GM21423 (cell line): ENCODE results near the gene CACNG4.
A peak's percentile ranks its signal among the peaks of the same experiment; 100 is the strongest.

Experiments used
- ATAC-seq: cut with Tn5 transposase; IDR thresholded peaks from one replicate; pipeline ENCODE4 v1.9.1; 2021; ENCODE audit warnings: mild to moderate bottlenecking, moderate library complexity; ENCODE audit not compliant: unreplicated experiment

CACNG4 gene

DNA sequence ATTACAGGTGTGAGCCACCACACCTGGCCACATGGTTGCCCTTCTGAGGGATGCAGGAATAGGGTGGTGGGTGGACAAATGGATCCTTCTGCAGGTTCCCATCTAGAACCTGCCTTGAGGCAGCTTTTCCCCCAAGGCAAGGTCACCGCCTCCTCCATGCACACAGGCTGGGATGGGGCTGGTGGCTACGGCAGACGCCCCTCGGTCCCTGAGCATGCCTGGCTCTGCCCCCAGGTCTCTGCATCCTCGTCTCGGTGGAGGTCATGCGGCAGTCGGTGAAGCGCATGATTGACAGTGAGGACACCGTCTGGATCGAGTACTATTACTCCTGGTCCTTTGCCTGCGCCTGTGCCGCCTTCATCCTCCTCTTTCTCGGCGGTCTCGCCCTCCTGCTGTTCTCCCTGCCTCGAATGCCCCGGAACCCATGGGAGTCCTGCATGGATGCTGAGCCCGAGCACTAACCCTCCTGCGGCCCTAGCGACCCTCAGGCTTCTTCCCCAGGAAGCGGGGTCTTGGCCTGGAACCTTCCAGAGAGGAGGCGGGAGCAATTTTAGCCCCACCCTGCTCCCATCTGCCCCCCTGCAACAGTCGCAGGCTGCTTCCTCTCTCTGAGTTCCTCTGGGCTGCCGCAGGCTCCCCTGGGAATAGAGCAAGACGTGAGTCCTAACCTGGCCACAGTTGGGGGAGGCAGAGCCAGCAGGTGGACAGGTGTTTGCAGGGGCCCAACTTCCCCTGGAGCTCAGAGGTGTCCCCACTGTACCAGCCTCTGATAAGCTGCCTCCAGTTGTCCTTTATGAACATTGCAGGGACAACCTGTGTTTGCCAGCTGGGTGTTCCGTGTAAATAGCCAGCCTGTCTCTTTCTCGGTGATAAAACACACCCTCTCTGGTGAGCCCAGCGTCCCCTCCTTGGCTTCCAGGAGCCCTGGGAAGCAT lies 91.6 kb downstream of the CACNG4 start:
- ATAC-seq: no peak

DNA sequence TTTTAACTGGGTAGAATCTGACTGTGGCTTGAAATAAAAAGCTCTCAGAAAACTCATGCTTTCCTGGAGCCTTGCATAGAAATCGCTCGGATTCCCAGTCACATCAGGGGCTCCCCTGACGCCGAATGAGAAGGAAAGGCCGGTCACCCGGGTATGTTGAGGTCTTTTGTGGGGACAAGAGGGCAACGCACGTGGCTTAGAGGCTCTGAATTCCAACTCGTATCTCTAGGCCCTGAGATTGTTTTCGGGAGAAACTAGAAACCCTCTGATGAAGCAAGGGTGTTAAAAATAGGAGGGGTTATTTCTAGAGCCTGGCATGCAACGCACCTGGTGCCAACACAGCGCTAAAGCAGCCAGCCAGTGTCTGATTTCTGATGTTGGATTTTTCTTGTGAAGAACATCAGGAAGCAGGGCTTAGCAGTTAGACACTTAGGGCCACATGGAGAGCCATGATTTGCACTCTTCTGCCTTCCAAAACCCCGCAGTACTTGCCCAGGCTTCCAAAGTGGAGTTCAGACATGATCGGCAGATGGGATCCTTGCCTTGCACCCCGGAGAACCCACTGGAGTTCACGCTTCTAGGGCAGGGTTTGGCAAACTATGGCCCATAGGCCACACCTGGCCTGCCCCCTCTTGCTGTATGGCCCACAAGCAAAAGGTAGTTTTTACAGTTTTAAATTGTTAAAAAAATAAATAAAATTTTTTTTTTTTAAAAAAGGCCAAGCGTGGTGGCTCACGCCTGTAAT lies 92.4 kb downstream of the CACNG4 start:
- no peak for ATAC-seq

DNA sequence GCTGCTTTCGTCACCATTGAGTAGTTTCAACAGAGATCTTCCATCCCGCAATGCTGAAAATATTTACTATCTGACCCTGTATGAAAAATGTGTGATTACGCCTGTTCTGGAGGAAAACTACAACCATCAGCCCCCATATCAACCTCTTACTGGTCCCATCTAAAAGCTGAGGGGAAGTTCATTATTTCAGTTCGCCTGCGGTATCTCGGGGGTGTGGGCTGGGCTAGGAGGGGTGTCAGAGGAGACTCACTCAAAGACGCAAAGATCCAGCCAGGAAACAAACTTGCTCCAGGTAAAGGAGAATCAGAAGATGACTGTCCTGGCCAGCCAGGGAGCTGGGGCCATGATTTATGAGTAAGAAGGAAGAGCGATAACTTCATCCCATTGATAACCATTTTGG lies 93.5 kb downstream of the CACNG4 start:
- ATAC-seq: no peak

DNA sequence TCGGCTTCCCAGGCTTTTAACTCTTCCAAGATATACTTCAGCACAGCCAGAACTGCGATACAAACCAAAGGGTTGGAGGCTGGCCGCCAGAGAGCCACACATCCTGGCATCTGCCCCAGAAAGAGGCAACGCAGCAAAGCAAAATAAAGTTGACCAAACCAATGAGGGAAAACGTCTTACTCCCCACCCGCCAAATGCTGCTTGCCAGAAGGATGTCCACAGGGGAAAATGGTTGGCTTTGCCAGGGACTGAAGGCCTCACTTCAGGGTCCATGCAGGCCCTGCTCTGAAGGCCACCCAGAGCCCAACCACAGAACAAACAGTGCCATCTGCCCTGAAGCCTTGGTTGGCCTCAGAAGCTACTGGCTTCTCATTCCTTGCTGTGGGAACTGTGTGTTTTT lies 94.9 kb downstream of the CACNG4 start:
- no peak for ATAC-seq

DNA sequence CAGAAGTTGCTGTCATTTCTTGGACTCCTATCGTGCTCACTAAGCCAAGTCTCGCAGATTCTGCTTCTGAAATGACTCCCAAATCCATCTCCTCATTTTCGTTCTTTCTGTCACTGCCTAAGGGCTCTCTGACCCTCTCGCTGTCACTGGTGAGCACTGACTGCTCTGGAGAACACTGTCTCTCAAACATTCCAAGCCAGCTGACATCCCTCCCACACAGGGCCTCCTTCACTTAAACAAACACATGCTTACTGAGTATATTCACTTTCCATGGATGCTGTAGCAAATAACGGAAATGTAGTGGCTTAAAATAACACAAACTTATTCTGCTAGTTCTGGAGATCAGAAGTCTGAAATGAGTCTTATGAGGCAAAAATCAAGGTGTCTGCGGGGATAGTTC lies 98.6 kb downstream of the CACNG4 start:
- no peak for ATAC-seq

DNA sequence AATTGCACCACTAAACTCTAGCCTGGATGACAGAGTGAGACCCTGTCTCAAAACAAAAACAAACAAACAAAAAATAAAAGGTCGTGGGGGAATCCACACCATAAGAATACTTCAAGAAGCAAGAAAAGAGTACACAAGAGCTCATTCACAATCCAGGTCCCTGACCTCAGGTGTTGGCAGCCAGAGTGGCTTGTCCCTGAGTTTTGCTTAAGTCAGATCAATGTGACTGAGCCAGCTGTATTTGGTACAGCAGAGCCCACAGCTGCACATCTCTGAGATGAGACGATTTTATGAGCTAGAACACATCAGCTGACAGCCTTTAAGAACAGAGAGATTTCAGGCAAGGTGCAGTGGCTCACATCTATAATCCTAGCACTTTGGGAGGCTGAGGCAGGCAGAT lies 102.2 kb downstream of the CACNG4 start:
- no peak for ATAC-seq

DNA sequence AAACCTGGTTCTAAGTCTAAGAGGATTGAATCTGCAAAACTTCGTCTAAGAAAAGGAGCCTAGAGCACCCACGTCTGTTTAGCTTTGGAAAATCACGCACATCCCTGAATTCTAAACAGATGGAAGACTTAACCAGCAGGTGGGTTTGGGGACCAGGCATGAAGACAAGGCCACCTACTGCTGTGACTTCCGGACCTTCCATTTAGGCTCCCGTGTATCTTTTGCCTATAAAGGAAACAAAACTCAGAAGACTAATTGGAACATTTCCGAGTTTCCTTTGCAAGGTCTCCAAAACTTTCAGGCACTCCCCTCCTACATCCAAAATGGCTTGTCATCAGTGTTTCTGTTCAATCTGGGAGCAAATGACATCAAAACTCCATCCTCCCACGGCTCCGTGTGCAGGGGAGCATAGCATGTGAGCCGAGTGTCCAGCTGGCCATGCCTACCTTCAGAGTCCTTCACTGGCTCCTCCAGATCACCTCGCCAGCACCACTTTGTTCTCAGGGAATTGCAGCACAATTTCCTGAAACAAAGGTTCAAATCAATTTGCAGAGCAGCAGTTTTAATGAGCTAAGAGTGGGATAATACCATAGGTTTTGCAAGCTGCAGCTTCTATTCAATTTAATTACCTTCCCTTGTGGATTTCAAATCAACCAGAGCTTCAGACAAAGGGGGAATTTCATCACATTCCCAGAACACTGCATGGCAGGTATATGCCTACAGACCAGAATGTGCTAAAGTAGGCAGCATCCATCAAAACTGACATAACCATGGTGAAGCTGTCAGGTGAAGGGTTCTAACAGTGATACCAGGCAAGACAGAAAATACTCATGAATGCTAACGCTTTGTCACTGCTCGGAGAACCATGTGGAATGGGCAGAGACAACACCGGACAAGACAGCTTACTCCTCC lies 103.3 kb downstream of the CACNG4 start:
- ATAC-seq: no peak

DNA sequence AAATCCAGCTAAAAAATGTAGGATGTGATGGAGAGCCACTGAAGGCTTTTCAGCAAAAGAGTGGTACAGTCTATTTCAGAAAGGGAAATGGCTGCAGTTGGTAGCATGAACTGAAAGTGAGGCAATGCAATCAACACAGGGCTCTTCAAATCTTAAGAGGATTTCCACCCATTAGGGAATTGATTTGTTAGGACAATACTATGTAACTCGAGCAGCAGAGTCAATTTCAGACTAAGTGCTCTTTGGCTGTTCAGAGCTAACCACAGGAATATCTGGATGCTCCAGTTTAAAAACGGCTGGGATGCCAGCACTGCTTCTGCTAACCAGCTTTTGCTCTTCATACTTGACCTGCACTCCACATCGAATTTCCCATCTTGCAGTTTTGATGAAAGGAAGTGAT lies 104.5 kb downstream of the CACNG4 start:
- no peak for ATAC-seq

DNA sequence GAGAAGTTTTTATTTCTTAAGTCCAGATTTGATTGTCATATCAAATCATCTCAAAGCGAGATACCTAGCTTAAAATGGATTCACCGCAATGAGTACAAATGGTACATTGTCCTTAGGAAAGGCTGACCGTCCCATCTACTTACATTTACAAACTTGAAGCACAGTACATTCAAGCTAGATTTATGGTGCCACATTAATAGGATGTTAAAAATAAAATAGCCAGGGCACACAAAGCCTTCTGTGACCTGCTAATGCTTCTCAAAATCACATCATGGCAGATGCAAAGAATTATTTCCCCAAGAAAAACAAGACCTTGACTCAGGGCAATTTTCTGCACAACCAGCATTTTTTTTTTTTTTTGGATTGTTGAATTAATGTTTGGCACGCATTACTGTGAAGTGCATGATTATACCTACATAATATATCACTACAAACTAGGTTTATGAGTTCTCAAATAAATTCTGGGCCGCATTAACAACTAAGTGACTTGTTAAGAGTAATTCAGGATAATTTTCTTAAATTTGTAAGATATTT lies 105.2 kb downstream of the CACNG4 start:
- no peak for ATAC-seq

DNA sequence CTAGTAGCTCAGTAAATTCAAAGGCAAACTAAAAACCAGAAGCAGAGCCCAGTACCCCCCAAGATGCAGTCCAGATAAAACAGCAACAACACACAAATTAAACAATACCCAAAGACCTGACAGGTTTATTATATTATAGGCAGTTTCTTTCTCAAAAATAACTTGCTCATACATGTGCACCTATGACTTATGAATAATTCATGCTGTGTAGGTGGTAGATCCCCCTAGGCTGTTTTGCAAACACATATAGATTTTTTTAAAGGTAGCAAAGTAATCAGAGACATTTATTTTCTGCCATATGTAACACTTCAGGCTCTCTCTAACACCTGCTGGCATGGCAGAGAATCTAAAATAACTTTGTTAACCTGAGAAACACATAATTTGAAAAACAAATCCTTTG lies 107.1 kb downstream of the CACNG4 start:
- ATAC-seq: no peak

DNA sequence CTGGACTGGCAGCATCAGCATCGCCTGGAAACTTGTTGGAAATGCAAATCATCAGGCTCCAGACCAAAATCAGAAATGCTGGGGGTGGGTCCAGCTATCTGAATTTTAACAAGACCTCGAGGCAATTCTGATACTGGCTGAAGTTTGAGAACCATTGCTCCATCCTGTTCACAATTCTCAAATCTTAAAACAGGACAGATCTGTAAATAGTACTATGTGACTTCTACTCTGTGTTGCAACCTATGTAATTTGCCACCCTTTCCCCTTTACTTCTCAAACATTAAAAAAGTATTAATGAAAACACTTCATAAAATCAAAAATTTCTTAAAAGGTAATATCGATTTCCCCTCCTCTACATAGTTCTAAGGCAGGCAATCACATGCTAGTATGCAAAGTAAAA lies 108.4 kb downstream of the CACNG4 start:
- no peak for ATAC-seq

DNA sequence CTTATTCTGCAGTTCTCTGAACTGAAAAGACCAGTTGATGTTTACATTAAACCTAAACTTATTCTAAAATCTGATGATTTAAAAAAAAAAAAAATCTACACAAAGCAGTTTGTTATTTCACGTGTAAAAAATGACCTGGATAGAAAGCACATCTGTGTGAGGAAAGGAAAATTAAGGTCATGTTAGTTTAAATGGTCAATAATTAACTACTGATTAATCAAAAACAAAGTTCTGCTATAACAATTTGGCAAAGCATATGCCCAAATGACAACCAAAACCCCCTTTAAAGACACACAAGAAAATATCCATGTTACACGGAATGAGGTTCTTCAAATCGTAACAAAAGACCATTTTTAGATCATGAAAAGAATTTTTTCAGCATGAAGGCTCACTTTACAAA lies 110.3 kb downstream of the CACNG4 start:
- ATAC-seq: no peak

DNA sequence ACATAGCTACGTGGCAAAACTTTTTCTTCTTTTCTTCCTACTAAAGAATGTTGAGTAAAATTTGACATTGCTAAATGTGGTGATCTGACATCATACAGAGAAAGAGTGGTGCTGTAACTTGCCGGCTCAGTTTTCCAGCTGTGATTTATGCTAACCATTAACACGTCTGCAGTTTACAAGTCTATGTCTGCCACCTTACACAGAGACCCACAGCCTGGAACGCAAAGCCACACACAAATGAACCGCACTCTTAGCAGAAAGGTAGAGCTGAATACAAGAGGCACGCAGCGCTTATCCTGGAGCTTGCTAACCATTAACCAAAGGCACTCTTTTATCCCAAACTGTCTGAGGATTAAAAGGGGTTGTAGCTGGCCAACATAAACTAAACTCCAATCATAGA lies 111.8 kb downstream of the CACNG4 start:
- ATAC-seq: no peak

DNA sequence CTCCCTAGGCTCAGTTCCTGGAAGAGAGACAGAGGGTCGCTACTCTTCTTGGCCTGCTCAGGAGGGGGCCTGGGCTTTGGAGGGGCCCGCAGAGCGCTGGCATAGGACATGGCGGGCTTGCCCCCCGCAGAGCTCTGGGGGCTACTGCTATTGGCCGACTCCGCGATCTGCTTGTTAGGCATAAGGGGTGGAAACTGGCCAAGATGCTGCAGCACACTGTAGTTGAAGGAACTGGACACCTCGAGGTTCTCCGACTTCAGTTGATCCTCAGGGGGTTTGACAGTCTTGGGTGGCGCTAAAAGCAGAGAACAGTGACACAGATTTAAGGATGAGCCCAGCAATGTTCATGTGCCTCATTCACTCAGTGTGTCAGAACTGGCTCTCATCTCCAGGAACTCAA lies 113.8 kb downstream of the CACNG4 start:
- no peak for ATAC-seq

DNA sequence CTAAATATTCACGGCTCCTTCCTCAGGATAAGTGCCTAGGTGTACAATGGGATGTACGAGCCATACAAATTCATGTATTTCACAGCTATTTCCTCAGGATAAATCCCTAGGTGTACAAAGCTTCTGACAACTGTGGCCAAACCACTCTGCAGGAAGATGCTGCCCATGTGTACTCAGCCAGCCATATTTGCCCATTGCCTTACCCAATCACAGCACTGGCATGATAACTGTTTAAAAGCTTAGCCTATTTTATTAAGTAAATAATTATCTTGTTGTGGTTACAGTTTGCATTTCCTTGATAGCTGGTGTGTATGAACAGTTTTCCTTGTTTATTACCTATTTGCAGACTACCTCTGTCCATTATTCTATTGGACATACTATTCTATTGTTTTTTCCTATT lies 115.0 kb downstream of the CACNG4 start:
- no peak for ATAC-seq

DNA sequence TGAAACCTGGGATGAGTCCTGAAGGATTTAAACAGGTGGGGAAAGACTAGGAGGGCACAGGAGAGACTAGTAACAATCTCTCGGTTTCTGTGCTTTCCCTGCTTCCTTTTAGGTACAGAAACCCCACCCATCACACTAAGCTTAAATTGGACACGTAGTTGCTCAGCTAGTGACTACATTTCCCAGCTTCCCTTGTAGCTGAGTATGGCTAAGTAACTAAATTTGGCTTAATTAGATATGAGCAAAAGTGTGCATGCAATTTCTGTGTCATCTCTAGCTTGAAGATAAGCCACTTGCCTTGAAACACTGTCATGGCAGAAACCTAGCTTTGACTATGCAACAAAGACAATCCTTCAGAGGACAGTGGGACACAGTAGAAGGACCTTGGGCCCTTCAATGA lies 116.3 kb downstream of the CACNG4 start:
- no peak for ATAC-seq

DNA sequence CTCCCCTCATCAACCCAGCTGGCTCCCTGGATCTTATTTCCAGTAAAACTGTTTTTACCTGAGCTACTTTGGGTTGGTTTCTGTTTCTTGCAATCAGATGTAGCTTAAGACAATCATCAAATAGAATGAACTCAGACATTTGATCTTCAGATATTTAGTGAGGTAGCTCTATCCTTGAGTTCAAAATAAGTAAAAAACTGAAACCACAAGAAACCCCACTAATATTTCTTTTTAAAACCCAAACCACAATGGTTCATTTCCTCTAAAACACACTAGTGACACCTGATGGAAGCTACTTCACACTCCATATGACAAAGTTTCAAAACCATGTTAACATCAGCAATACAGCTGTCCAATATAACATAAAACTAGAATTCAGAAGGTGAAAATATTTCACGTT lies 117.6 kb downstream of the CACNG4 start:
- ATAC-seq: peak; percentile 84
